Osteocyte (in vitro differentiated cells): Measurements from ENCODE around the gene NLGN1. TPM values are rescaled to one million over a fixed set of nuclear protein-coding genes. Genes with fewer than 3 reads are reported as not detected.

ENCODE experiments used
- DNase-seq: peaks from one replicate; pipeline ENCODE4 v3.0.0; 2021; ENCODE audit warnings: mixed read lengths; ENCODE audit not compliant: unreplicated experiment; ENCODE audit errors: extremely low spot score
- H3K27ac Mint-ChIP-seq: one replicate; pipeline ENCODE4 v1.8.0; 2021; ENCODE audit warnings: mild to moderate bottlenecking, mixed read lengths; ENCODE audit not compliant: unreplicated experiment
- H3K27me3 Mint-ChIP-seq: one replicate; pipeline ENCODE4 v1.8.0; 2021; ENCODE audit warnings: mixed read lengths; ENCODE audit not compliant: unreplicated experiment
- H3K36me3 Mint-ChIP-seq: one replicate; pipeline ENCODE4 v1.8.0; 2021; ENCODE audit warnings: mixed read lengths; ENCODE audit not compliant: unreplicated experiment
- H3K4me1 Mint-ChIP-seq: one replicate; pipeline ENCODE4 v1.8.0; 2021; ENCODE audit warnings: mixed read lengths; ENCODE audit not compliant: unreplicated experiment
- H3K4me3 Mint-ChIP-seq: one replicate; pipeline ENCODE4 v1.8.0; 2021; ENCODE audit warnings: mild to moderate bottlenecking, moderate library complexity, mixed read lengths; ENCODE audit not compliant: unreplicated experiment
- H3K9me3 Mint-ChIP-seq: one replicate; pipeline ENCODE4 v1.8.0; 2021; ENCODE audit warnings: mixed read lengths; ENCODE audit not compliant: unreplicated experiment
- CTCF ChIP-seq: fragments of 200-600 bp; sonication (generic); IDR thresholded peaks from 2 replicates; pipeline ENCODE4 v1.5.0; 2021; ENCODE audit warnings: antibody characterized with exemption, mild to moderate bottlenecking, moderate library complexity
- total RNA-seq: library from RNA; stranded (reverse); gene quantifications from 2 replicates; pipeline ENCODE4 v1.2.1, GENCODE V29; 2021

The NLGN1 gene
- total RNA-seq, 1 donor from 2014 or later, result 3.9 TPM

- no peaks in the 10 kb centered on the region for H3K4me1 Mint-ChIP-seq
- peak; percentile 37 for TF ChIP-seq CTCF
- no peaks in the 10 kb centered on the region for H3K27me3 Mint-ChIP-seq
- DNase-seq, result no peak
- H3K4me3 Mint-ChIP-seq, result no peak overlapping the region
- H3K27ac Mint-ChIP-seq, result no peak overlapping the region
- H3K9me3 Mint-ChIP-seq, result no peaks in the 10 kb centered on the region
- no peaks in the 10 kb centered on the region for H3K36me3 Mint-ChIP-seq
Observed at GRCh38 chr3:174002543-174002942, 605.0 kb downstream of the NLGN1 start.

GRCh38 chr3:174010907-174011306, 613.4 kb downstream of the NLGN1 start:
- H3K27me3 Mint-ChIP-seq, result no peaks in the 10 kb centered on the region
- DNase-seq, result no peak
- no peaks in the 10 kb centered on the region for H3K9me3 Mint-ChIP-seq
- no peak for TF ChIP-seq CTCF
- no peak overlapping the region for H3K27ac Mint-ChIP-seq
- no peaks in the 10 kb centered on the region for H3K36me3 Mint-ChIP-seq
- no peak overlapping the region for H3K4me3 Mint-ChIP-seq
- H3K4me1 Mint-ChIP-seq, result peaks cover 1% of the 10 kb centered on the region

GRCh38 chr3:174016186-174016585, 618.6 kb downstream of the NLGN1 start:
- Mint-ChIP-seq H3K27ac (no peak overlapping the region), H3K9me3 (peaks cover 4% of the 10 kb centered on the region), H3K4me1 (peaks cover 1% of the 10 kb centered on the region), H3K4me3 (no peak overlapping the region), H3K27me3 (no peaks in the 10 kb centered on the region), H3K36me3 (no peaks in the 10 kb centered on the region)
- no peak for TF ChIP-seq CTCF
- DNase-seq, result no peak

- H3K4me1 Mint-ChIP-seq, result peaks cover 1% of the 10 kb centered on the region
- no peak for TF ChIP-seq CTCF
- no peak overlapping the region for H3K27ac Mint-ChIP-seq
- no peak overlapping the region for H3K4me3 Mint-ChIP-seq
- no peak for DNase-seq
- peaks cover 4% of the 10 kb centered on the region for H3K9me3 Mint-ChIP-seq
- no peaks in the 10 kb centered on the region for H3K36me3 Mint-ChIP-seq
- H3K27me3 Mint-ChIP-seq, result no peaks in the 10 kb centered on the region
Observed at GRCh38 chr3:174020156-174020555, 622.6 kb downstream of the NLGN1 start.

- H3K27ac Mint-ChIP-seq, result no peak overlapping the region
Observed at GRCh38 chr3:174023421-174023820, 625.9 kb downstream of the NLGN1 start.

More at GRCh38 chr3:174023421-174023820, 625.9 kb downstream of the NLGN1 start:
- no peak for DNase-seq
- Mint-ChIP-seq H3K4me1 (no peaks in the 10 kb centered on the region), H3K27me3 (no peaks in the 10 kb centered on the region), H3K9me3 (peaks cover 2% of the 10 kb centered on the region), H3K4me3 (no peak overlapping the region), H3K36me3 (no peaks in the 10 kb centered on the region)
- no peak for TF ChIP-seq CTCF
